ENCODE measurements around the gene ATP9B.

Gene ATP9B

DNA sequence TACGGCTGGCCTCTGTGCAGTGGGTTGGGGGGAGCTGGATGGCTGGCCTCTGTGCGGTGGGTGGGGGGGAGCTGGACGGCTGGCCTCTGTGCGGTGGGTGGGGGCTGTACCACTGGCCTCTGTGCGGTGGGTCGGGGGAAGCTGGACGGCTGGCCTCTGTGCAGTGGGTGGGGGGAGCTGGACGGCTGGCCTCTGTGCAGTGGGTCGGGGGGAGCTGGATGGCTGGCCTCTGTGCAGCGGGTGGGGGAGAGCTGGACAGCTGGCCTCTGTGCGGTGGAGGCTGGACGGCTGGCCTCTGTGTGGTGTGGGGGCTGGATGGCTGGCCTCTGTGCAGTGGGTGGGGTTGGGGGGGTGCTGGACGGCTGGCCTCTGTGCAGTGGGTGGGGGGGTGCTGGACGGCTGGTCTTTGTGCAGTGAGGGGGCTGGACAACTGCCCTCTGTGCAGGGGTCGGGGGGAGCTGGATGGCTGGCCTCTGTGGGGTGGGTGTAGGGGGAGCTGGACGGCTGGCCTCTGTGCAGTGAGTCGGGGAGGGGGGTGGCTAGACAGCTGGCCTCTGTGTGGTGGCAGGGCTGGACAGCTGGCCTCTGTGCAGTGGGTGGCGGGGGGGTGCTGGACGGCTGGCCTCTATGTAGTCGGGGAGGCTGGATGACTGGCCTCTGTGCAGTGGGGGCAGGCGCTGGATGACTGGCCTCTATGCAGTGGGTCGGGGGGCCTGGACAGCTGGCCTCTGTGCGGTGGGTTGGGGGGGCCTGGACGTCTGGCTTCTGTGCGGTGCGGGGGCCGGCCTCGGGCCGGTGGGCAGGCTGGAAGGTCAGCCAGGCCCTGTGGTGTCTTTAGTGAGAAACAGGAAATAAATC lies 358.4 kb downstream of the ATP9B start:
- DNase-seq (ENCODE audit: low read depth, low spot score), result no peak
